NT2/D1 (cell line): Measurements from ENCODE around the gene ARHGEF4.

ENCODE experiments used
- YY1 ChIP-seq: IDR thresholded peaks from 2 replicates; pipeline ENCODE4 v1.6.1; 2011; ENCODE audit not compliant: insufficient read length, insufficient read depth
- ZNF274 ChIP-seq: IDR thresholded peaks from 2 replicates; pipeline ENCODE4 v1.6.1; 2011; ENCODE audit warnings: mild to moderate bottlenecking, low read depth, low read length

DNA sequence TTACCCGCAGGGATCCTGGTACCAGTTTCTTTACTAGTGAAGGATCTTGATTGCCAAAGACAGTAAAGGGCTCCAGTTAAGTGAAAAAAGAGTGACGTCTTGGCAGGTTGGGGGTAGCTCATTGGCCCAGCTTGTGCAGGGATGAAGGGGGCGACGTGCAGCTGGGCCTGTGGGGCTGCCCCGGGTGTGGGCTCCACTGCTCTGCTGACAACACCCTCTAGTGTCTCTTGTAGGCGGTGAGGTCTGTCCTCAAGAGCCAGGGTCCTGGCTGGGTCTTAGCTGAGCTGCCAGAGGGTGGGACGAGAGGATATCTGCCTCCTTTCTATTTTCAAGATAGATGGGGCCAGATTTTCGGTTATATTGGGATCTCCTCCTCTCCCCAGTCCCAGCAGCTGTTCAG is 6.1 kb downstream of the ARHGEF4 start:
- TF ChIP-seq ZNF274 (no peak), YY1 (no peak)
